Neural progenitor cell (in vitro differentiated cells): Measurements from ENCODE around the gene MRPS22. TPM values are rescaled to one million over a fixed set of nuclear protein-coding genes. Genes with fewer than 3 reads are reported as not detected.

ENCODE experiments used
- DNase-seq: peaks from one replicate; pipeline ENCODE4 v3.0.0-alpha.2; 2016; ENCODE audit warnings: low spot score
- H2AFZ ChIP-seq: fragments of 200-600 bp; sonication (generic); replicated peaks from 2 replicates; pipeline ENCODE4 v1.6.1; 2016; ENCODE audit warnings: antibody characterized with exemption
- H3F3A ChIP-seq: fragments of 200-600 bp; sonication (generic); 2 replicates; pipeline ENCODE4 v1.6.1; 2016; ENCODE audit warnings: antibody characterized with exemption, low read depth
- H3K27ac ChIP-seq: fragments of 200-600 bp; sonication (generic); 2 replicates; pipeline ENCODE4 v1.5.1; 2016; ENCODE audit warnings: mild to moderate bottlenecking
- H3K27me3 ChIP-seq: fragments of 200-600 bp; sonication (generic); 2 replicates; pipeline ENCODE4 v1.6.1; 2016; ENCODE audit warnings: mild to moderate bottlenecking, moderate library complexity
- H3K36me3 ChIP-seq: fragments of 200-600 bp; sonication (generic); 2 replicates; pipeline ENCODE4 v1.5.1; 2016
- H3K4me1 ChIP-seq: fragments of 200-600 bp; sonication (generic); 2 replicates; pipeline ENCODE4 v1.6.1; 2016; ENCODE audit warnings: mixed run types
- H3K4me2 ChIP-seq: fragments of 200-600 bp; sonication (generic); 2 replicates; pipeline ENCODE4 v1.6.1; 2016
- H3K4me3 ChIP-seq: fragments of 200-600 bp; sonication (generic); 2 replicates; pipeline ENCODE4 v1.5.1; 2016
- H3K79me2 ChIP-seq: fragments of 200-600 bp; sonication (generic); 2 replicates; pipeline ENCODE4 v1.6.1; 2016; ENCODE audit warnings: low read depth
- H3K9ac ChIP-seq: fragments of 200-600 bp; sonication (generic); 2 replicates; pipeline ENCODE4 v1.6.1; 2016
- H3K9me3 ChIP-seq: fragments of 200-600 bp; sonication (generic); 2 replicates; pipeline ENCODE4 v1.5.1; 2016; ENCODE audit warnings: low read depth
- H4K20me1 ChIP-seq: fragments of 200-600 bp; sonication (generic); 2 replicates; pipeline ENCODE4 v1.6.1; 2016; ENCODE audit warnings: low read depth
- H3K27ac Mint-ChIP-seq: 3 replicates; pipeline ENCODE4 v1.8.0; 2021; ENCODE audit warnings: mixed read lengths
- H3K27me3 Mint-ChIP-seq: 2 replicates; pipeline ENCODE4 v1.8.0; 2022; ENCODE audit warnings: low read depth, mild to moderate bottlenecking, inconsistent platforms, moderate library complexity, mixed read lengths; ENCODE audit not compliant: insufficient read depth
- H3K36me3 Mint-ChIP-seq: 3 replicates; pipeline ENCODE4 v1.8.0; 2021; ENCODE audit warnings: mixed read lengths
- H3K4me1 Mint-ChIP-seq: 3 replicates; pipeline ENCODE4 v1.8.0; 2021; ENCODE audit warnings: mixed read lengths
- H3K4me3 Mint-ChIP-seq: 3 replicates; pipeline ENCODE4 v1.8.0; 2021; ENCODE audit warnings: mild to moderate bottlenecking, moderate library complexity, mixed read lengths
- H3K9me3 Mint-ChIP-seq: 3 replicates; pipeline ENCODE4 v1.8.0; 2020; ENCODE audit warnings: mixed read lengths
- CTCF ChIP-seq: fragments of 200-600 bp; sonication (generic); IDR thresholded peaks from 2 replicates; pipeline ENCODE4 v1.5.1; 2017; ENCODE audit warnings: antibody characterized with exemption, mild to moderate bottlenecking
- EZH2 ChIP-seq: fragments of 200-600 bp; sonication (generic); IDR thresholded peaks from 2 replicates; pipeline ENCODE4 v1.6.1; 2017; ENCODE audit warnings: antibody characterized with exemption, mild to moderate bottlenecking, moderate library complexity
- EZH2phosphoT487 ChIP-seq: fragments of 200-600 bp; sonication (generic); IDR thresholded peaks from 2 replicates; pipeline ENCODE4 v1.6.1; 2017; ENCODE audit warnings: antibody characterized with exemption
- total RNA-seq: library from RNA; depleted of rRNA; stranded (reverse); fragments of >200 nt; gene quantifications from 2 replicates; pipeline ENCODE4 v1.2.3, GENCODE V29; 2015; ENCODE audit warnings: low replicate concordance

Gene MRPS22
- total RNA-seq, 1 donor from 2014 or later: 85.8 TPM

GRCh38 chr3:139342054-139342453, 1.8 kb upstream of the MRPS22 start:
- H3K4me3 Mint-ChIP-seq: no peak overlapping the region
- H3K4me1 Mint-ChIP-seq: no peaks in the 10 kb centered on the region
- no peaks in the 10 kb centered on the region for H3K9me3 Mint-ChIP-seq
- no peaks in the 10 kb centered on the region for H3K9me3 ChIP-seq
- no peak overlapping the region for H3K4me3 ChIP-seq
- DNase-seq: no peak
- H3K27me3 ChIP-seq: peaks cover 62% of the 10 kb centered on the region
- no peak overlapping the region for H2AFZ ChIP-seq
- no peaks in the 10 kb centered on the region for H3F3A ChIP-seq
- no peak overlapping the region for H3K27ac ChIP-seq
- peaks cover 29% of the 10 kb centered on the region for H3K79me2 ChIP-seq
- no peak overlapping the region for H3K27ac Mint-ChIP-seq
- H3K36me3 ChIP-seq: no peaks in the 10 kb centered on the region
- no peak overlapping the region for H3K9ac ChIP-seq
- TF ChIP-seq EZH2phosphoT487 (no peak), CTCF (no peak), EZH2 (no peak)
- H3K4me2 ChIP-seq: no peak overlapping the region
- peaks cover 6% of the 10 kb centered on the region for H3K27me3 Mint-ChIP-seq
- H3K4me1 ChIP-seq: peaks cover 8% of the 10 kb centered on the region
- H3K36me3 Mint-ChIP-seq: no peaks in the 10 kb centered on the region
- no peaks in the 10 kb centered on the region for H4K20me1 ChIP-seq

- TF ChIP-seq EZH2: no peak
- peaks cover 29% of the 10 kb centered on the region for H3K79me2 ChIP-seq
- Mint-ChIP-seq H3K4me1 (no peaks in the 10 kb centered on the region), H3K27ac (no peak overlapping the region), H3K4me3 (no peak overlapping the region), H3K36me3 (peaks cover 4% of the 10 kb centered on the region), H3K27me3 (no peaks in the 10 kb centered on the region), H3K9me3 (no peaks in the 10 kb centered on the region)
- no peaks in the 10 kb centered on the region for H3F3A ChIP-seq
- H3K4me2 ChIP-seq: no peak overlapping the region
- peaks cover 14% of the 10 kb centered on the region for H3K27me3 ChIP-seq
- no peak overlapping the region for H2AFZ ChIP-seq
- no peaks in the 10 kb centered on the region for H4K20me1 ChIP-seq
- no peak overlapping the region for H3K9ac ChIP-seq
- no peak overlapping the region for H3K4me3 ChIP-seq
- no peaks in the 10 kb centered on the region for H3K36me3 ChIP-seq
- peaks cover 8% of the 10 kb centered on the region for H3K4me1 ChIP-seq
- no peaks in the 10 kb centered on the region for H3K9me3 ChIP-seq
- H3K27ac ChIP-seq: no peak overlapping the region
- no peak for DNase-seq
Measured at GRCh38 chr3:139346771-139347170, 3.0 kb downstream of the MRPS22 start.

DNA sequence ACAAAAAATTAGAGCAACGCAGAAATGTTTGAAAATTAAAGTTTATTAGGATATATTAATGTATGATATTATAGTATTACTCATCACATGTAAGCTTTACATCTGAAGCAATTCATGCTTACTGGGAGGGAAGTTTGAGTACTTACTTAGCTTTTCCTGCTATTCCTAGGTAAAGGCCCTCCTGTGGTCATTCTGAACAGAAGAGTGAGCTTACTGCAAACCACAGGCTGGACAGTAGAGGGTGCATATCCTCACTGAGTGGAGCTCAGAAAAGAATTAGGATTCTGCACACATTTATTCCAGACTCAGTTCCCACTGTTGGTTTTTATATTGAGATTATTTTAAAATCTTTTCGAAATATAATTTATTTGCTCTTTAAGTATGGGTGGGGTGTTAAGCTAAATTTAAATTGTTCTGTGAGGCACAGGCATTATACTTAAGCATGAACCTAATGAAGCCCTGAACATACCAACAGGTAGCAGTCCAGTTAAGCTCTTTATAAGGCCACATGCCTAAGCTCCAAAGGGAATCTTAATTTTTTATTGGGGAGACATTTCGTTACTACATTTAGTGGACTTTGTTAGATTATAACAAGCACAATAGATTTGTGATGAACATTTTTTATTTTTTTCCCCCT, 10.2 kb downstream of the MRPS22 start:
- Histone ChIP-seq H3K36me3 (peaks cover 23% of the 10 kb centered on the region), H3K27me3 (no peaks in the 10 kb centered on the region), H3K4me3 (no peak overlapping the region), H4K20me1 (peaks cover 12% of the 10 kb centered on the region), H3K9ac (no peak overlapping the region), H3K4me2 (no peak overlapping the region), H2AFZ (no peak overlapping the region), H3K79me2 (no peaks in the 10 kb centered on the region), H3K9me3 (no peaks in the 10 kb centered on the region), H3K4me1 (peaks cover 9% of the 10 kb centered on the region), H3K27ac (no peak overlapping the region), H3F3A (peaks cover 19% of the 10 kb centered on the region)
- Mint-ChIP-seq H3K4me1 (peaks cover 23% of the 10 kb centered on the region), H3K9me3 (no peaks in the 10 kb centered on the region), H3K27me3 (peaks cover 2% of the 10 kb centered on the region), H3K36me3 (peaks cover 32% of the 10 kb centered on the region), H3K27ac (no peak overlapping the region), H3K4me3 (no peak overlapping the region)
- TF ChIP-seq CTCF: peak; percentile 72
- no peak for TF ChIP-seq EZH2
- peak; percentile 64 for DNase-seq

DNA sequence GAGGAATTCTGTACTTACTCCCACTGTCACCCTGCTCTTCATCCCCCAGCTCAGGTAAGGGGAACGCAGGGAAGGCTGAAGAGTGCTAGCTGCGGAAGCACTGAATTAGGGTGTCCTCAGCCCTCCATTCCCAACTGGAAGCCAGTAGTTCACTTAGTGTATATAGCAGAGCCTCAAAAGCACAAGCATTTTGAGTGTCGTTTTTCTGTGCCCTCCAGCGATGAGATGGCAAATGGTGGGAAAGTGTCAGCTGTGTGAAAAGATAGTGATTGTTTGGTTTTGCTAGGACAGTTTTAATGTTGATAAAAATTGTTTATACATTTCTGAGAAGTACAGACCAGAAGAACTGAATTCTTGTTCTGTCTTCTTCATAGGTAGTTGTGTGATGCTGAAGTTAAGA, 10.8 kb downstream of the MRPS22 start:
- Mint-ChIP-seq H3K36me3 (peaks cover 30% of the 10 kb centered on the region), H3K27me3 (peaks cover 2% of the 10 kb centered on the region), H3K9me3 (no peaks in the 10 kb centered on the region), H3K4me1 (peaks cover 29% of the 10 kb centered on the region), H3K27ac (no peak overlapping the region), H3K4me3 (no peak overlapping the region)
- Histone ChIP-seq H3K9me3 (no peaks in the 10 kb centered on the region), H3K27me3 (no peaks in the 10 kb centered on the region), H3K4me3 (no peak overlapping the region), H3K4me2 (no peak overlapping the region), H2AFZ (no peak overlapping the region), H3K79me2 (no peaks in the 10 kb centered on the region), H3K27ac (no peak overlapping the region), H3K4me1 (peaks cover 15% of the 10 kb centered on the region), H3F3A (peaks cover 25% of the 10 kb centered on the region), H3K9ac (no peak overlapping the region), H4K20me1 (peaks cover 19% of the 10 kb centered on the region), H3K36me3 (peaks cover 23% of the 10 kb centered on the region)
- TF ChIP-seq EZH2 (no peak), EZH2phosphoT487 (no peak), CTCF (no peak)
- no peak for DNase-seq
